HEK293 (cell line): Measurements from ENCODE around the gene NEK2.
"Not testable (repeated sequence)": the region's sequence is repeated elsewhere in the genome, so short reads cannot be mapped to it uniquely, and the experiment has no call there.

Experiments used
- CTCF ChIA-PET: fragments of 350-600 bp; formaldehyde crosslinking; extraction: SDS; loops from one replicate; lab custom pipeline; 2021; ENCODE audit warnings: antibody characterized with exemption; lab: Yijun Ruan, JAX
- POLR2A ChIA-PET: fragments of 300-600 bp; formaldehyde crosslinking; extraction: SDS; loops from one replicate; lab custom pipeline; 2020; ENCODE audit warnings: antibody characterized with exemption, inconsistent platforms; lab: Yijun Ruan, JAX
- H3K27ac ChIP-seq: fragments of 200-500 bp; sonication (Bioruptor generic); 2 replicates; pipeline ENCODE4 v1.5.1; 2014; ENCODE audit warnings: low read depth, low read length, control low read depth, inconsistent platforms; ENCODE audit errors: extremely low read depth
- H3K36me3 ChIP-seq, 2 experiments: fragments of 200-500 bp in 1 of 2; sonication (Bioruptor generic) in 1 of 2; 1 replicate in 1 of 2; 2 replicates in 1 of 2; pipeline ENCODE4 v1.5.1; 2014 to 2017; ENCODE audit warnings: inconsistent platforms in 2 of 2, low read length in 2 of 2; ENCODE audit not compliant: control insufficient read depth in 2 of 2, insufficient read depth in 1 of 2
- H3K4me1 ChIP-seq: fragments of 200-500 bp; sonication (Bioruptor generic); 2 replicates; pipeline ENCODE4 v1.5.1; 2014; ENCODE audit warnings: mild to moderate bottlenecking, low read length, inconsistent platforms; ENCODE audit not compliant: control insufficient read depth, insufficient read depth
- H3K4me3 ChIP-seq: 2 replicates; pipeline ENCODE4 v1.5.1; 2011; ENCODE audit warnings: low read depth, mild to moderate bottlenecking, control low read depth, low read length, moderate library complexity
- H3K9me3 ChIP-seq: fragments of 200-500 bp; sonication (Bioruptor generic); 2 replicates; pipeline ENCODE4 v1.5.1; 2014; ENCODE audit warnings: low read depth, low read length, inconsistent platforms; ENCODE audit not compliant: control insufficient read depth, insufficient read depth
- HOXD13 ChIP-seq: sonication (generic); formaldehyde crosslinking; IDR thresholded peaks from 2 replicates; pipeline ENCODE4 v1.8.0; 2022; ENCODE audit warnings: missing genetic modification reagents, borderline replicate concordance
- MZF1 ChIP-seq: fragments of 450-650 bp; formaldehyde crosslinking; IDR thresholded peaks from 2 replicates; pipeline ENCODE4 v1.5.1; 2017; ENCODE audit warnings: missing biosample characterization, missing genetic modification characterization, borderline replicate concordance
- SCRT1 ChIP-seq: fragments of 450-650 bp; formaldehyde crosslinking; IDR thresholded peaks from 2 replicates; pipeline ENCODE4 v1.5.1; 2016; ENCODE audit warnings: missing biosample characterization, missing genetic modification characterization, borderline replicate concordance
- SCRT2 ChIP-seq: fragments of 450-650 bp; formaldehyde crosslinking; IDR thresholded peaks from 2 replicates; pipeline ENCODE4 v1.5.1; 2016; ENCODE audit warnings: missing biosample characterization, missing genetic modification characterization
- SP2 ChIP-seq: fragments of 450-650 bp; formaldehyde crosslinking; IDR thresholded peaks from 2 replicates; pipeline ENCODE4 v1.5.1; 2016; ENCODE audit warnings: missing biosample characterization, missing genetic modification characterization
- ZBTB21 ChIP-seq: fragments of 450-650 bp; formaldehyde crosslinking; IDR thresholded peaks from 2 replicates; pipeline ENCODE4 v1.5.1; 2017; ENCODE audit warnings: missing biosample characterization, missing genetic modification characterization
- ZNF140 ChIP-seq: fragments of 450-650 bp; formaldehyde crosslinking; IDR thresholded peaks from 2 replicates; pipeline ENCODE4 v1.5.1; 2016; ENCODE audit warnings: missing biosample characterization, missing genetic modification characterization
- ZNF274 ChIP-seq, 2 experiments: fragments of 200-500 bp in 1 of 2; fragments of 450-650 bp in 1 of 2; sonication (Bioruptor generic) in 1 of 2; formaldehyde crosslinking in 1 of 2; IDR thresholded peaks; 2 replicates each; pipeline versions ENCODE4 v1.5.1 to v1.6.1; 2014 to 2016; ENCODE audit warnings: borderline replicate concordance in 1 of 2, inconsistent platforms in 1 of 2, low read length in 1 of 2, missing biosample characterization in 1 of 2, missing genetic modification characterization in 1 of 2
- ZNF423 ChIP-seq: fragments of 450-650 bp; formaldehyde crosslinking; IDR thresholded peaks from 2 replicates; pipeline ENCODE4 v1.5.1; 2016; ENCODE audit warnings: missing biosample characterization, missing genetic modification characterization
- ZNF426 ChIP-seq: fragments of 450-650 bp; formaldehyde crosslinking; IDR thresholded peaks from 2 replicates; pipeline ENCODE4 v1.5.1; 2017; ENCODE audit warnings: missing biosample characterization, missing genetic modification characterization, mild to moderate bottlenecking, inconsistent platforms, moderate library complexity
- ZNF530 ChIP-seq: fragments of 450-650 bp; formaldehyde crosslinking; IDR thresholded peaks from 2 replicates; pipeline ENCODE4 v1.5.1; 2016; ENCODE audit warnings: low read depth, missing biosample characterization, missing genetic modification characterization
- ZNF549 ChIP-seq: fragments of 450-650 bp; IDR thresholded peaks from 2 replicates; pipeline ENCODE4 v1.5.1; 2018; ENCODE audit warnings: missing biosample characterization, missing genetic modification characterization, mild to moderate bottlenecking, inconsistent platforms, moderate library complexity
- ZNF654 ChIP-seq: fragments of 450-650 bp; formaldehyde crosslinking; IDR thresholded peaks from 2 replicates; pipeline ENCODE4 v1.5.1; 2016; ENCODE audit warnings: low read depth, missing biosample characterization, missing genetic modification characterization
- ZNF76 ChIP-seq: fragments of 450-650 bp; formaldehyde crosslinking; IDR thresholded peaks from 2 replicates; pipeline ENCODE4; 2016; ENCODE audit warnings: low read depth, missing biosample characterization, missing genetic modification characterization, borderline replicate concordance
- ZNF785 ChIP-seq: fragments of 450-650 bp; formaldehyde crosslinking; IDR thresholded peaks from 2 replicates; pipeline ENCODE4 v1.5.1; 2016; ENCODE audit warnings: missing biosample characterization, missing genetic modification characterization
- TF ChIP-seq, protein P1 (sequence below): fragments of 450-650 bp; formaldehyde crosslinking; IDR thresholded peaks from 2 replicates; pipeline ENCODE4 v1.5.1; 2016; ENCODE audit warnings: missing biosample characterization, missing genetic modification characterization
- TF ChIP-seq, protein P2 (sequence below): fragments of 450-650 bp; formaldehyde crosslinking; IDR thresholded peaks from 2 replicates; pipeline ENCODE4 v1.5.1; 2016; ENCODE audit warnings: missing biosample characterization, missing genetic modification characterization

NEK2 gene

DNA sequence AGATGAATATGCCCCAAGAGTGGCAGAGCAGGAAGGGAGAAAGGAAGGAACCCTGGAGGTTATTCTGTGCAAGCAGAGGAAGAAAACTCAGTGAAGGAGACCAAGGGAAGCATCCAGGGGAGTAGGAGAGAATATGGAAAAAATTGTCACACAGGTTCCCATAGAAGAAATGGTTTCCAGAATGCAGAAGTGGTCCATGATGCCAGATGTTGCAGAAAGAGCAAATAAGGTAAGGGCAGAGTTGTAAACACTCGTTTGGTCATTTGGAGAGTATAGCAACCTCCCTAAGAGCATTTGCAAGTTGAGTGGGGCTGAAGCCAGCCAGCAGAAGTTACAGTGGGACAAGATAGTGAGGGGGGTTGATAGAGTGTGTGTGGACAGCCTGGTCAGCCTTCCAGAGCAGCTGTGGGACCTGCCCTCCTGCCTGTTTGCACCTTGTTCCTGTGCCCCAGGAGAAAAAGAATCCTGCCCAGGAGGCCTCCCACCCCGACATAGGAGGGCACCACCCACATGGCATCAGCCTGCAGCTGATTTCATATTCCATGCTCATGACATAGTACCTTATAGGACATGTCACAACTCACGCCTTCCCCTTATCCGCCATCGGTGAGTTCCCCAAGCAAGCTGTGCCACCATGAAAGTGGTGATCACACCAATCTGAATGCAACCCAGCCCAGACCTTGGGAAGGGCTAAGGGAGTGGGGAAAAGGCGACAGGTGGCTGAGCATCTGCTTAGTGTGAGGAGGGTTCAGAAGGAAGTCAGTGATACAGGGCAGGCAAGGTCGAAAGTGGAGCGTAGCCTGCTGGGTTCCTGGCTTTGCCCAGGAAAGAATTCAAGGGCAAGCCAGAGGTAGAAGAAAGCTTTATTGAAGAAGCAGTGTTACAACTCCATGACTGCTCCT is 8.2 kb upstream of the NEK2 start:
- no peaks in the 10 kb centered on the region for H3K9me3 ChIP-seq
- H3K36me3 ChIP-seq, result no peaks in the 10 kb centered on the region
- no peak overlapping the region for H3K27ac ChIP-seq
- TF ChIP-seq SCRT2 (peak; percentile 91), SCRT1 (tag by site-specific recombination) (peak; percentile 63; the same call in 1 of the 2 replicates), ZNF785 (tag by site-specific recombination) (no peak)
- TF ChIP-seq, protein P1, sequence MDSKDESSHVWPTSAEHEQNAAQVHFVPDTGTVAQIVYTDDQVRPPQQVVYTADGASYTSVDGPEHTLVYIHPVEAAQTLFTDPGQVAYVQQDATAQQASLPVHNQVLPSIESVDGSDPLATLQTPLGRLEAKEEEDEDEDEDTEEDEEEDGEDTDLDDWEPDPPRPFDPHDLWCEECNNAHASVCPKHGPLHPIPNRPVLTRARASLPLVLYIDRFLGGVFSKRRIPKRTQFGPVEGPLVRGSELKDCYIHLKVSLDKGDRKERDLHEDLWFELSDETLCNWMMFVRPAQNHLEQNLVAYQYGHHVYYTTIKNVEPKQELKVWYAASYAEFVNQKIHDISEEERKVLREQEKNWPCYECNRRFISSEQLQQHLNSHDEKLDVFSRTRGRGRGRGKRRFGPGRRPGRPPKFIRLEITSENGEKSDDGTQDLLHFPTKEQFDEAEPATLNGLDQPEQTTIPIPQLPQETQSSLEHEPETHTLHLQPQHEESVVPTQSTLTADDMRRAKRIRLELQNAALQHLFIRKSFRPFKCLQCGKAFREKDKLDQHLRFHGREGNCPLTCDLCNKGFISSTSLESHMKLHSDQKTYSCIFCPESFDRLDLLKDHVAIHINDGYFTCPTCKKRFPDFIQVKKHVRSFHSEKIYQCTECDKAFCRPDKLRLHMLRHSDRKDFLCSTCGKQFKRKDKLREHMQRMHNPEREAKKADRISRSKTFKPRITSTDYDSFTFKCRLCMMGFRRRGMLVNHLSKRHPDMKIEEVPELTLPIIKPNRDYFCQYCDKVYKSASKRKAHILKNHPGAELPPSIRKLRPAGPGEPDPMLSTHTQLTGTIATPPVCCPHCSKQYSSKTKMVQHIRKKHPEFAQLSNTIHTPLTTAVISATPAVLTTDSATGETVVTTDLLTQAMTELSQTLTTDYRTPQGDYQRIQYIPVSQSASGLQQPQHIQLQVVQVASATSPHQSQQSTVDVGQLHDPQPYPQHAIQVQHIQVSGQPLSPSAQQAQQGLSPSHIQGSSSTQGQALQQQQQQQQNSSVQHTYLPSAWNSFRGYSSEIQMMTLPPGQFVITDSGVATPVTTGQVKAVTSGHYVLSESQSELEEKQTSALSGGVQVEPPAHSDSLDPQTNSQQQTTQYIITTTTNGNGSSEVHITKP (tag by site-specific recombination), result peak; percentile 29; the same call in 1 of the 2 replicates
- no peaks in the 10 kb centered on the region for H3K4me1 ChIP-seq
- ChIA-PET POLR2A (interaction anchor here (2.1 kb wide), 1 partner anchor 8 kb away, joined by 7 read pairs; the partner anchor contains the start of gene NEK2), CTCF (interaction anchor here (0.6 to 5.4 kb wide), 9 partner anchors 14 to 806 kb away, joined by 3 to 60 read pairs (median 4); partner anchors contain the start of genes DTL and INTS7)
- no peak overlapping the region for H3K4me3 ChIP-seq

DNA sequence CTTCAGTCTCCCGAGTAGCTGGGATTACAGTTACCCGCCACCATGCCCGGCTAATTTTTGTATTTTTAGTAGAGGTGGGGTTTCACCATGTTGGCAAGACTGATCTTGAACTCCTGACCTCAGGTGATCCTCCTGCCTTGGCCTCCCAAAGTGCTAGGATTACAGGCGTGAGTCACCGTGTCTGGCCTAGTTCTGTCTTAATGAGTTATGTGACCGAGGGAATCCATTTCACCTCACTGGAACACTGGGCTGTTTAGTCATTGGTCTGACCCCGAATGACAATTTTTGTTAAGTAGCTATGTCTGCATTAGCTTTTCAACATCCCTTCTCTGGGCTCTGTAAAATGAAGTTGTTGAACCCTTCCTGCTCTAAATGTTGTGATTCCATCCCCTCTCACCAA is 6.8 kb upstream of the NEK2 start:
- H3K27ac ChIP-seq, H3K4me1 ChIP-seq, H3K4me3 ChIP-seq, POLR2A ChIA-PET, H3K36me3 ChIP-seq, H3K9me3 ChIP-seq: not testable (repeated sequence)
- CTCF ChIA-PET, result interaction anchor here (0.5 to 5.4 kb wide), 13 partner anchors 9 to 1166 kb away, joined by 3 to 60 read pairs (median 4); partner anchors contain the start of genes DTL and INTS7

DNA sequence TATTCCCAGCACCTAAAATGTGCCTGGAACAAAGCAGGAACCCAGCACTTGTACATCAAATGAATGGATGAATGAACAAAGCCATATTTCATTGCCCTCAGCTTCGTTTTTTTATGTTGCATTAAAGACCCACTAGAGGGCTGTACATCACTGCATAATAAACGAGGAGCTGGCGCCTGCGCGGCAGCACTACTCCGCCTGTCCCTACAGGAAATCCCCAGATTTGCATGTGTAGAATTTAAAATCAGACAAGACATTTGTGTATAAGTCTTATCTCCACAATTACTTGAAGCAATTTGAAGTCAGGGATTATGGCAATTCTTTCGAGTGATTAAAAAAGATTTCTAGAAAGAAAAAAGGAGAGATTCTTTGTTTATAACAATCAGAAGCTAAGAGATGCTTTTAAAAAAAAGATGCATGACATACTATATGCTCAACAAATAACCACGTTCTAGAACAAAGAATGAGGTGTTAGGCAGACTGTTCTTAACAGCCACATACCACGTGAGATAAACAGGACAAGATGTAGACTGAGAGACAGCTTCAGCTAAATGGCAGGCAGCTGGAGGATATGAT is 5.4 kb upstream of the NEK2 start:
- ChIA-PET CTCF (interaction anchor here (0.5 to 5.4 kb wide), 51 partner anchors 10 to 1105 kb away, joined by 3 to 60 read pairs (median 4); partner anchors contain the start of genes DTL and INTS7), POLR2A (interaction anchor here (1.3 to 1.5 kb wide), 2 partner anchors 354 to 775 kb away, joined by 8 to 9 read pairs; partner anchors contain the start of genes DTL and INTS7)
- no peaks in the 10 kb centered on the region for H3K4me1 ChIP-seq
- no peak overlapping the region for H3K27ac ChIP-seq
- no peaks in the 10 kb centered on the region for H3K9me3 ChIP-seq
- H3K4me3 ChIP-seq, result no peak overlapping the region
- no peaks in the 10 kb centered on the region for H3K36me3 ChIP-seq
- TF ChIP-seq SP2 (tag by site-specific recombination), result no peak
- TF ChIP-seq ZNF654 (tag by site-specific recombination), result peak; percentile 95
- TF ChIP-seq, protein P2, sequence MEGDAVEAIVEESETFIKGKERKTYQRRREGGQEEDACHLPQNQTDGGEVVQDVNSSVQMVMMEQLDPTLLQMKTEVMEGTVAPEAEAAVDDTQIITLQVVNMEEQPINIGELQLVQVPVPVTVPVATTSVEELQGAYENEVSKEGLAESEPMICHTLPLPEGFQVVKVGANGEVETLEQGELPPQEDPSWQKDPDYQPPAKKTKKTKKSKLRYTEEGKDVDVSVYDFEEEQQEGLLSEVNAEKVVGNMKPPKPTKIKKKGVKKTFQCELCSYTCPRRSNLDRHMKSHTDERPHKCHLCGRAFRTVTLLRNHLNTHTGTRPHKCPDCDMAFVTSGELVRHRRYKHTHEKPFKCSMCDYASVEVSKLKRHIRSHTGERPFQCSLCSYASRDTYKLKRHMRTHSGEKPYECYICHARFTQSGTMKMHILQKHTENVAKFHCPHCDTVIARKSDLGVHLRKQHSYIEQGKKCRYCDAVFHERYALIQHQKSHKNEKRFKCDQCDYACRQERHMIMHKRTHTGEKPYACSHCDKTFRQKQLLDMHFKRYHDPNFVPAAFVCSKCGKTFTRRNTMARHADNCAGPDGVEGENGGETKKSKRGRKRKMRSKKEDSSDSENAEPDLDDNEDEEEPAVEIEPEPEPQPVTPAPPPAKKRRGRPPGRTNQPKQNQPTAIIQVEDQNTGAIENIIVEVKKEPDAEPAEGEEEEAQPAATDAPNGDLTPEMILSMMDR, result peak; percentile 78
- no peak for TF ChIP-seq ZNF140 (tag by site-specific recombination)
- no peak for TF ChIP-seq ZNF426 (tag by site-specific recombination)
- no peak for TF ChIP-seq ZNF76 (tag by site-specific recombination)
- TF ChIP-seq ZNF423 (tag by site-specific recombination), result no peak
- TF ChIP-seq ZNF530, result no peak
- TF ChIP-seq, protein P1 (tag by site-specific recombination), result no peak
- TF ChIP-seq ZNF274 (IDR thresholded peaks at IDR 0.05; ENCODE audit: low read length), result no peak
- TF ChIP-seq ZNF274 (tag by site-specific recombination; IDR thresholded peaks at IDR 0.05; ENCODE audit: borderline replicate concordance), result no peak
- no peak for TF ChIP-seq ZNF549
- TF ChIP-seq HOXD13 (CRISPR knock-in tag), result no peak
- TF ChIP-seq ZBTB21, result no peak
- TF ChIP-seq MZF1 (tag by site-specific recombination), result peak; percentile 63; the same call in 1 of the 2 replicates
